SU-DHL-6 (cell line): ENCODE measurements around the gene DTHD1.
A peak's percentile ranks its signal among the peaks of the same experiment; 100 is the strongest.

Experiments used
- H2AFZ ChIP-seq: fragments of 200-600 bp; sonication (generic); 2 replicates; pipeline ENCODE4 v1.6.1; 2014; ENCODE audit warnings: low read depth, mild to moderate bottlenecking, moderate library complexity, mixed read lengths, antibody characterized with exemption, low read length; ENCODE audit not compliant: severe bottlenecking
- H3F3A ChIP-seq: fragments of 200-600 bp; shearing (Covaris generic); 2 replicates; pipeline ENCODE4 v1.6.0; 2016; ENCODE audit warnings: antibody characterized with exemption, mild to moderate bottlenecking; ENCODE audit not compliant: insufficient read depth
- H3K27ac ChIP-seq: fragments of 200-600 bp; sonication (generic); 2 replicates; pipeline ENCODE4 v1.5.1; 2016; ENCODE audit warnings: low read depth, mild to moderate bottlenecking, low read length, moderate library complexity, mixed read lengths
- H3K27me3 ChIP-seq: fragments of 200-600 bp; sonication (generic), shearing (Covaris generic); 2 replicates; pipeline ENCODE4 v1.6.0; 2014; ENCODE audit warnings: mild to moderate bottlenecking, low read length
- H3K36me3 ChIP-seq: fragments of 200-600 bp; sonication (generic); 2 replicates; pipeline ENCODE4 v1.6.1; 2014; ENCODE audit warnings: mild to moderate bottlenecking, low read length, mixed read lengths
- H3K4me2 ChIP-seq: fragments of 300-600, 200-600 bp; shearing (Covaris generic), sonication (generic); 2 replicates; pipeline ENCODE4 v1.6.0; 2014; ENCODE audit warnings: low read length, low read depth, mild to moderate bottlenecking; ENCODE audit not compliant: poor library complexity, severe bottlenecking
- H3K4me3 ChIP-seq: fragments of 200-600 bp; sonication (generic); 2 replicates; pipeline ENCODE4 v1.5.1; 2014; ENCODE audit warnings: antibody characterized with exemption, low read length, mild to moderate bottlenecking, mixed read lengths; ENCODE audit not compliant: insufficient read depth, poor library complexity, severe bottlenecking
- H3K79me2 ChIP-seq: fragments of 200-600 bp; sonication (generic); 2 replicates; pipeline ENCODE4 v1.6.1; 2014; ENCODE audit warnings: mild to moderate bottlenecking, low read length, moderate library complexity; ENCODE audit not compliant: insufficient read depth
- H3K9ac ChIP-seq: fragments of 200-600 bp; sonication (generic); 2 replicates; pipeline ENCODE4 v1.7.0; 2014; ENCODE audit warnings: mild to moderate bottlenecking, low read length
- H3K9me2 ChIP-seq: fragments of 200-600 bp; sonication (generic); replicated peaks from 2 replicates; pipeline ENCODE4 v1.6.1; 2014; ENCODE audit warnings: low read length; ENCODE audit not compliant: insufficient read depth
- H3K9me3 ChIP-seq: fragments of 200-600 bp; sonication (generic); 2 replicates; pipeline ENCODE4 v1.6.1; 2014; ENCODE audit warnings: low read length, mixed read lengths; ENCODE audit not compliant: insufficient read depth
- H4K20me1 ChIP-seq: fragments of 200-600 bp; sonication (generic); 2 replicates; pipeline ENCODE4 v1.6.1; 2014; ENCODE audit warnings: low read depth, mild to moderate bottlenecking, antibody characterized with exemption, low read length, moderate library complexity, mixed read lengths
- CTCF ChIP-seq: fragments of 200-600 bp; sonication (generic); IDR thresholded peaks from one replicate; pipeline ENCODE4 v1.5.1; 2017; ENCODE audit warnings: antibody characterized with exemption, mild to moderate bottlenecking, low read length, moderate library complexity; ENCODE audit not compliant: insufficient read depth, poor library complexity, severe bottlenecking
- EZH2phosphoT487 ChIP-seq: fragments of 200-600 bp; sonication (generic), shearing (Covaris generic); conservative IDR thresholded peaks from 2 replicates; pipeline ENCODE4 v1.6.1; 2018; ENCODE audit warnings: mild to moderate bottlenecking, antibody characterized with exemption, low read length, moderate library complexity, mixed read lengths

Gene DTHD1

GRCh38 chr4:36236159-36236558 lies 45.3 kb upstream of the DTHD1 start:
- no peak overlapping the region for H3K9ac ChIP-seq
- H2AFZ ChIP-seq = no peak overlapping the region
- no peak overlapping the region for H3K27ac ChIP-seq
- no peaks in the 10 kb centered on the region for H3F3A ChIP-seq
- no peaks in the 10 kb centered on the region for H3K9me2 ChIP-seq
- no peaks in the 10 kb centered on the region for H3K27me3 ChIP-seq
- H3K9me3 ChIP-seq = no peaks in the 10 kb centered on the region
- H3K4me3 ChIP-seq = no peak overlapping the region
- TF ChIP-seq CTCF (no peak), EZH2phosphoT487 (no peak)
- no peaks in the 10 kb centered on the region for H3K79me2 ChIP-seq
- no peaks in the 10 kb centered on the region for H4K20me1 ChIP-seq
- no peaks in the 10 kb centered on the region for H3K36me3 ChIP-seq
- no peak overlapping the region for H3K4me2 ChIP-seq

GRCh38 chr4:36237366-36238313 lies 43.8 kb upstream of the DTHD1 start:
- Histone ChIP-seq H3K4me3 (no peak overlapping the region), H3K27ac (no peak overlapping the region), H3K4me2 (no peak overlapping the region), H3K9me3 (no peaks in the 10 kb centered on the region), H3K9me2 (no peaks in the 10 kb centered on the region), H3K36me3 (no peaks in the 10 kb centered on the region), H3F3A (no peaks in the 10 kb centered on the region), H4K20me1 (no peaks in the 10 kb centered on the region), H3K27me3 (no peaks in the 10 kb centered on the region), H3K9ac (no peak overlapping the region), H2AFZ (no peak overlapping the region), H3K79me2 (no peaks in the 10 kb centered on the region)
- TF ChIP-seq EZH2phosphoT487 (no peak), CTCF (no peak)

GRCh38 chr4:36241771-36242170 lies 39.6 kb upstream of the DTHD1 start:
- Histone ChIP-seq H3K27ac (no peak overlapping the region), H3F3A (peaks cover 13% of the 10 kb centered on the region; the same call in 1 of the 2 replicates), H3K36me3 (no peaks in the 10 kb centered on the region), H4K20me1 (no peaks in the 10 kb centered on the region), H3K4me3 (no peak overlapping the region), H3K9me2 (no peaks in the 10 kb centered on the region), H2AFZ (no peak overlapping the region), H3K27me3 (no peaks in the 10 kb centered on the region), H3K79me2 (no peaks in the 10 kb centered on the region), H3K9ac (no peak overlapping the region), H3K9me3 (no peaks in the 10 kb centered on the region), H3K4me2 (peak overlapping the region; percentile 78)
- TF ChIP-seq CTCF (no peak), EZH2phosphoT487 (no peak)
